Left lung (tissue), 10 donors: Measurements from ENCODE around the gene C1GALT1. TPM values are rescaled to one million over a fixed set of nuclear protein-coding genes. Genes with fewer than 3 reads are reported as not detected.

Source experiments
- ATAC-seq: fragments of 200-7000 bp; cut with Tn5 transposase; one replicate; pipeline ENCODE4 v1.9.1; 2020; ENCODE audit warnings: moderate library complexity
- DNase-seq, 4 donors: peaks; one replicate each; pipeline ENCODE4 v3.0.0-alpha.2; 2013 to 2020
- H3K27ac ChIP-seq, 2 donors: fragments of 200-600 bp; sonication (generic) in 1 of 2; one replicate each; pipeline versions ENCODE4 v1.5.0 to v1.8.0; 2020 to 2021
- H3K27me3 ChIP-seq, 2 donors: fragments of 200-600 bp; sonication (generic) in 1 of 2; one replicate each; pipeline versions ENCODE4 v1.5.0 to v1.8.0; 2020 to 2021
- H3K36me3 ChIP-seq, 2 donors: fragments of 200-600 bp; sonication (generic) in 1 of 2; one replicate each; pipeline versions ENCODE4 v1.5.0 to v1.8.0; 2020 to 2021
- H3K4me1 ChIP-seq, 2 donors: fragments of 200-600 bp; one replicate each; pipeline ENCODE4 v1.8.0; 2021
- H3K4me3 ChIP-seq, 2 donors: fragments of 200-600 bp; sonication (generic) in 1 of 2; one replicate each; pipeline versions ENCODE4 v1.5.0 to v1.8.0; 2020 to 2021; ENCODE audit warnings: mild to moderate bottlenecking in 1 of 2
- H3K9me3 ChIP-seq, 2 donors: fragments of 200-600 bp; sonication (generic) in 1 of 2; one replicate each; pipeline versions ENCODE4 v1.5.0 to v1.8.0; 2020 to 2021
- CTCF ChIP-seq, 2 donors: fragments of 200-600 bp; sonication (generic) in 1 of 2; IDR thresholded peaks; one replicate each; pipeline versions ENCODE4 v1.5.0 to v1.8.0; 2021; ENCODE audit warnings: antibody characterized with exemption in 2 of 2
- intact Hi-C, 2 donors: fragments of 100-400 bp; cut with DNase I; formaldehyde crosslinking; loops; one replicate each; pipeline versions ENCODE4 v1.11.2 to v1.14.2; 2022
- polyA plus RNA-seq, 6 donors: library from polyadenylated mRNA; unstranded; fragments of 120-200 nt; gene quantifications; one replicate each; pipeline ENCODE4 v1.2.1, GENCODE V29; 2013; ENCODE audit not compliant: insufficient read length in 6 of 6
- total RNA-seq, 2 donors: library from RNA; stranded (reverse); fragmentation: NEBNext Ultra II Directional; extraction: Animal tissue kit (Norgen Biotek cat#: 25700); gene quantifications; one replicate each; pipeline ENCODE4 v1.2.1, GENCODE V29; 2021
- donor health status: DM: no; HTN: yes; CAD: no.
- donor health status: DM: no; HTN: no; CAD: no.

The C1GALT1 gene
- total and polyA plus RNA-seq, 8 donors: 14.0 to 39.3 (median 24.7) TPM

- no peaks in the 10 kb centered on the region for H3K36me3 ChIP-seq
- ATAC-seq (peak; percentile 73), DNase-seq (peak; percentile 27 to 92 (median 58))
- TF ChIP-seq CTCF (IDR thresholded peaks at IDR 0.05): no peak
- intact Hi-C loops: no loop called here
- H3K9me3 ChIP-seq: no peaks in the 10 kb centered on the region
- H3K4me3 ChIP-seq: peak overlapping the region; percentile 91 to 92
- H3K4me1 ChIP-seq: peaks cover 17 to 42% of the 10 kb centered on the region in 2 donors
- no peaks in the 10 kb centered on the region for H3K27me3 ChIP-seq
- peak overlapping the region; percentile 97 for H3K27ac ChIP-seq
Observed at GRCh38 chr7:7183061-7183837, 905 bp downstream of the C1GALT1 start.

GRCh38 chr7:7183838-7184463 is 1.6 kb downstream of the C1GALT1 start:
- Histone ChIP-seq H3K27ac (peak overlapping the region; percentile 97), H3K36me3 (no peaks in the 10 kb centered on the region), H3K4me3 (peak overlapping the region; percentile 91 to 92), H3K27me3 (no peaks in the 10 kb centered on the region), H3K9me3 (no peaks in the 10 kb centered on the region), H3K4me1 (peaks cover 17 to 42% of the 10 kb centered on the region in 2 donors)
- intact Hi-C loops: no loop called here
- DNase-seq: no peak
- TF ChIP-seq CTCF (IDR thresholded peaks at IDR 0.05): no peak
- no peak for ATAC-seq

- no peaks in the 10 kb centered on the region for H3K27me3 ChIP-seq
- H3K36me3 ChIP-seq: no peaks in the 10 kb centered on the region
- DNase-seq: no peak
- H3K27ac ChIP-seq: no peak overlapping the region
- H3K4me3 ChIP-seq: no peak overlapping the region
- no peak for TF ChIP-seq CTCF (IDR thresholded peaks at IDR 0.05)
- intact Hi-C loops: no loop called here
- ATAC-seq: no peak
- H3K4me1 ChIP-seq: peaks cover 17 to 42% of the 10 kb centered on the region in 2 donors
- H3K9me3 ChIP-seq: no peaks in the 10 kb centered on the region
Observed at GRCh38 chr7:7185371-7185989, 3.1 kb downstream of the C1GALT1 start.

- DNase-seq: no peak
- Histone ChIP-seq H3K27me3 (no peaks in the 10 kb centered on the region), H3K4me1 (peaks cover 12 to 35% of the 10 kb centered on the region in 2 donors), H3K4me3 (no peak overlapping the region), H3K36me3 (no peaks in the 10 kb centered on the region), H3K27ac (no peak overlapping the region), H3K9me3 (no peaks in the 10 kb centered on the region)
- no peak for ATAC-seq
- intact Hi-C loops: no loop called here
- no peak for TF ChIP-seq CTCF (IDR thresholded peaks at IDR 0.05)
Observed at GRCh38 chr7:7188091-7188490, 5.7 kb downstream of the C1GALT1 start.

GRCh38 chr7:7188742-7189141 is 6.4 kb downstream of the C1GALT1 start:
- no peak overlapping the region for H3K4me3 ChIP-seq
- no peak for TF ChIP-seq CTCF (IDR thresholded peaks at IDR 0.05)
- H3K27ac ChIP-seq: no peak overlapping the region
- no peaks in the 10 kb centered on the region for H3K36me3 ChIP-seq
- ATAC-seq: no peak
- no peak for DNase-seq
- H3K4me1 ChIP-seq: peaks cover 11 to 29% of the 10 kb centered on the region in 2 donors
- H3K9me3 ChIP-seq: no peaks in the 10 kb centered on the region
- H3K27me3 ChIP-seq: no peaks in the 10 kb centered on the region
- intact Hi-C loops: no loop called here
